Measurements from ENCODE around the gene SH3BP5L.

- TF ChIP-seq CTCF (conservative IDR thresholded peaks at IDR 0.05; ENCODE audit: low read depth, low read length) = no peak
- TF ChIP-seq RFX5 (IDR thresholded peaks at IDR 0.05; ENCODE audit: low read depth, low read length) = no peak
- TF ChIP-seq POLR2A (IDR thresholded peaks at IDR 0.05; ENCODE audit: low read depth, low read length) = no peak
- TF ChIP-seq CHD1 (IDR thresholded peaks at IDR 0.05; ENCODE audit: low read depth, low read length) = no peak
Observed at GRCh38 chr1:248855580-248855979, 29.9 kb upstream of the SH3BP5L start.

All from IMR-90 (cell line).